G401 (cell line): Measurements from ENCODE around the gene FUT8. TPM values are rescaled to one million over a fixed set of nuclear protein-coding genes. Genes with fewer than 3 reads are reported as not detected.
"Not testable (repeated sequence)": the region's sequence is repeated elsewhere in the genome, so short reads cannot be mapped to it uniquely, and the experiment has no call there.

Experiments
- DNase-seq: peaks from one replicate; pipeline ENCODE4 v3.0.0-alpha.2; 2015; ENCODE audit warnings: low spot score
- in situ Hi-C: cut with HindIII; loops from 2 replicates; pipeline ENCODE4 v1.10.0; 2016; ENCODE audit warnings: low sequenced_read_pairs, mixed read lengths
- total RNA-seq: library from RNA; depleted of rRNA; stranded (reverse); fragments of >200 nt; shearing (Covaris generic); gene quantifications from 2 replicates; pipeline ENCODE4 v1.2.3, GENCODE V29; 2014

FUT8 gene
- total RNA-seq, 1 experiment from 2014 or later = 43.1 TPM

- in situ Hi-C loops = no loop called here
- no peak for DNase-seq
These were observed 172.7 kb downstream of the FUT8 start for GRCh38 chr14:65585216-65585615.

GRCh38 chr14:65588426-65589140 lies 176.1 kb downstream of the FUT8 start:
- in situ Hi-C loops = no loop called here
- DNase-seq = no peak

DNA sequence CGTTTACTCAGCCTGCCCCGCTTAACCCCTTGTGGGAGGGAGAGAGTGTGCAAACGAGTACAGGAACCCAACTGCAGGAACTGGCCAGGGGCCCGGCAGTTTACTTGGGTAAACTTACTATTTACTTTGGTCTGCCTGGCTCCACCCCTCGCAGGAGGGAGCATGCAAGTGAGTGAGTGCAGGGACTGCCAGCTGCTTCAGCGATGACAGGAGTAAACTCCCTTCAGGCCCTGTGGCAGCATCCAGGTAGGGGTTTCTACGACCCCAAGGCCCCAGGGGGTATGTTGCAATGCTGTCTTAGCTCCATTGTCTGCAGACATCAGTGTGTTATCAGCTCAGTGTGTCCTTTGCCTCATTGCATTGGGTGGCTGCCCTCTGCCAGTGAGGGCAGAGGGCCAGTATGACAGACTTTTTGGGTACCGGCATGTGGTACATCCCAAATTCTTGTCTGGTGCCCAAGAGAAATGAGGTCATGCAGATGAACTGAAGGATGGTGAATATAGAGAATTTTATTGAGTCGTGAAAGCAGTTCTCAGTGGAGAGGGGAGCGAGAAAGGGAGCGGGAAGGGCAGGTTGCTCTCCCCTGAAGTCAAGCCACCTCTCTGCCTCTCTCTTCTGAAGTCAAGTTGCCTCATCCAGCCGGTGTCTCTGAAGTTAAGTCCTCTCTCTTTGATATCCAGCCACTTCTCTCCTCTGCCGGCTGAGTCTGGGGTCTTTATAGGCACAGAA lies 181.8 kb downstream of the FUT8 start:
- DNase-seq = peak; percentile 97
- in situ Hi-C loops = no loop called here

DNA sequence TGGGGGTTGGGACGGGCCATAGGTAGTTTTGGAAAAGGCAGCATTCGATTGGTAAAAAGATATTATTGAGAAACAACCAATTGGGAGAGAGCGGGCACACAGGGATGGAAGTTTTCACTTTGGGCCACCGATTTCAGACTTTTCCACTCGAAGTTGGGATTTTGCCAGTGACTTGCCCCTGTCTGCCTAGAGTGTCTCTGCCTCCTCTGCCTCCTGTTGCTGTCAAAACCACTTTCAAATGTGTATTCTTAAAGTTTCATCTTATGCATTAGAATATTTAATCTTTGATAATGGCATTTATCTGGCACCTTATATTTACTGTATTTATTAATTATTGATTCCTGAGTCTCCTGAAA lies 182.3 kb downstream of the FUT8 start:
- peak; percentile 56 for DNase-seq
- in situ Hi-C loops = no loop called here

DNA sequence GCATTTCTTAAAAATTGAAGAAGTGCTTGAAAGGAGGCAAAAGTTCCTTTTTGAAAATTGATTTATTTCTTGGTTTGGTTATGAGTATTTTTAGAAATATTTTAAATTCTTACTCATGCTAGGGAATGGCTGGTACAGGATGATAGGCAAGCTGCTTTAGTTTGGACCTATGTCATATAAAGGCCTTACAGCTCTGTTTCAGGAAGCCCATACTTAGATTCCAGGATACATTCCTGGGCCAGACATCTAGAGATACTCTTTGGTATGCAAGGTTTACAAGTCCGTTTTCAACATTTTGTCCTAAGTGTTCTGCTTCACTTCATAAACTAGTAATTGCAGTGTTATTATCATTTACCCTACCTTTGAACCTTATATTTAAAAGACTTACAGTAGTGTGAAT lies 186.8 kb downstream of the FUT8 start:
- in situ Hi-C loops = no loop called here
- DNase-seq = no peak

GRCh38 chr14:65600742-65601141 lies 188.2 kb downstream of the FUT8 start:
- in situ Hi-C loops = no loop called here
- DNase-seq = no peak

- DNase-seq = no peak
- in situ Hi-C loops = no loop called here
These were observed 192.0 kb downstream of the FUT8 start for GRCh38 chr14:65604535-65604934.

DNA sequence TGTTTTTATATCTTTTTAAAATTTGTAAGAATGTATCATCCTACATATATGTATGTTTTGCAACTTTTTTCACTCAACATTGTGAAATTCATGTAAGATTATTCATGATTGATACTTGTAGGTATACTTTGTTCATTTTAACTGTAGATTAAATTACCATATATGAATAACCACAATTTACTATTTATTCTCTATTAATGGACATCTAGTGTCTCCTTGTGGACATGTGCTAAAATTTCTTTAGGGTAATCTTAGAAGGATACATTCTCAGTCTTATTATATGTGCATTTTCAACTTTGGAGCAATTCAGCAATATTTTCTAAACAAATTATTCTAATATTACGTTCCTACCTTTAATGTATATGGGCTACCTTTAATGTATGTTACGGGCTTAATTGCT lies 192.4 kb downstream of the FUT8 start:
- in situ Hi-C loops = no loop called here

DNA sequence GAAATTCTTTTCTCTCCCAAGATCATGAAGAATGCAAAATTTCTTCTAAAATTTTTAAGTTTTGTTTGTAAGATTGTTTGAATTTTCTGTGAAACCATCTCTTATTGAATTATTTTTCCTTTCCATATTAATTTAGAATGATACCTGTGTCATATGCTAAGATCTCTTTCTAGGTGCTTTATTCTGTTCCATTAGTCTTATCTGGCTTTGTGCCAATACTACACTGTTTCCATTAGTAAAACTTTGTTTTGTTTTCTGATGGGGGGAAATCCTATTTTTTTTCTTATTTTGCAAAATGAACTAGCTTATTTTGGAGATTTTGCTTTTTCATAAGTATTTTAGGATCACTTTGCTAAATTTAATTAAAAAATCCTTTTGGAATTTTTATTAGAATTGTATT lies 193.9 kb downstream of the FUT8 start:
- no peak for DNase-seq
- in situ Hi-C loops = no loop called here

More for the DNA sequence above, 192.4 kb downstream of the FUT8 start:
- no peak for DNase-seq

GRCh38 chr14:65613131-65613650 lies 200.7 kb downstream of the FUT8 start:
- in situ Hi-C loops = no loop called here
- no peak for DNase-seq

- in situ Hi-C loops = no loop called here
These were observed 206.5 kb downstream of the FUT8 start for GRCh38 chr14:65618996-65619395.

GRCh38 chr14:65620195-65620594 lies 207.7 kb downstream of the FUT8 start:
- in situ Hi-C loops = no loop called here
- no peak for DNase-seq

More at GRCh38 chr14:65618996-65619395, 206.5 kb downstream of the FUT8 start:
- DNase-seq = no peak

DNA sequence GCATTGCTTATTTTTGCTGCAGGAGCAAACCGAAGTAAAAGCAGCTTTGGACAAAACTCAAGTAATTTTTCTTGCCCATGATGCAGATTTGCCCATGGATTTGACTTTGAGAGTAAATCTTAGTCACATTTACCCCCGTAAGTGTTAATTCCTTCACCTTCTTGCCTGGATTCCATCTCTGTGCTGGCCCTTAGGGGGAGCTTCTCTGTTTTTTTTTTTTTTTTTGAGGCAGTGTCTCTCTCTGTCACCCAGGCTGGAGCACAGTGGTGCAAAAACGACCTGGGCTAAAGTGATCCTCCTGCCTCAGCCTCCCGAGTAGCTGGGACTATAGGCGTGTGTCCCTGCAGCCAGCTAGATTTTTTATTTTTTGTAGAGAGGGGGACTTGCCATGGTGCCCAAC lies 210.2 kb downstream of the FUT8 start:
- DNase-seq = no peak
- in situ Hi-C loops = no loop called here

DNA sequence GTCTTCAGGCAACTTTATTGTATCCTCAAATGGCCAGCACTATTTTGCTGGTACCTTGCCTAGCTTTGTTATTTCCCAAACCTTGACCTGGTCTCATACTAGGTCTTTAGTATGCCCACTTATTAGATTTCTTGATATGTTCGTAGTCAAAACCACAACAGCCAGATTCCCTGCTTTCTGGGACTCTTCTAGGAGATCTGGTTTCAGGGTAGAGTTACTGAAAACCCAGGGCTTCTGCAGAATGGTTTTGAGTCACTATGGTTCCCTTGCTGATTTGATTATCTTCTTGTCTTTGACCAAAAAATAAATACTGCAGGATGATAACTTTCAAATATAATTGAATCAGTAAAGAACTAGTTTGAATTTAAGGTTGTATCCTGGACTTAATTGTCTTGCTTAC lies 211.2 kb downstream of the FUT8 start:
- no peak for DNase-seq
- in situ Hi-C loops = no loop called here

- no peak for DNase-seq
- in situ Hi-C loops = no loop called here
These were observed 214.8 kb downstream of the FUT8 start for GRCh38 chr14:65627315-65627714.

- DNase-seq = no peak
- in situ Hi-C loops = no loop called here
These were observed 216.1 kb downstream of the FUT8 start for GRCh38 chr14:65628664-65629063.

- in situ Hi-C loops = no loop called here
- DNase-seq = no peak
These were observed 218.5 kb downstream of the FUT8 start for GRCh38 chr14:65631040-65631439.

DNA sequence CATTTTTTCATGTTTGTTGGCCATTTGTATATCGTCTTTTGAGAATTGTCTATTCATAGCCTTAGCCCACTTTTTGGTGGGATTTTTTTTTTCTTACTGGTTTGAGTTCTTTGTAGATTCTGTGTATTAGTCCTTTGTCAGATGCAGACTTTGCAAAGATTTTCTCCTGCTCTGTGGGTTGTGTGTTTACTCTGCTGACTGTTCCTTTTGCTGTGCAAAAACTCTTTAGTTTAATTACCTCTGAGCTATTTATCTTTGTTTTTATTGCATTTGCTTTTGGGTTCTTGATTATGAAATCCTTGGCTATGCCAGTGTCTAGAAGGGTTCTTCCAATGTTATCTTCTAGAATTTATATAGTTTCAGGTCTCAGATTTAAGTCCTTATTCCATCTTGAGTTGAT lies 220.0 kb downstream of the FUT8 start:
- DNase-seq = no peak
- in situ Hi-C loops = no loop called here

GRCh38 chr14:65633666-65634065 lies 221.1 kb downstream of the FUT8 start:
- DNase-seq, in situ Hi-C loops: not testable (repeated sequence)

DNA sequence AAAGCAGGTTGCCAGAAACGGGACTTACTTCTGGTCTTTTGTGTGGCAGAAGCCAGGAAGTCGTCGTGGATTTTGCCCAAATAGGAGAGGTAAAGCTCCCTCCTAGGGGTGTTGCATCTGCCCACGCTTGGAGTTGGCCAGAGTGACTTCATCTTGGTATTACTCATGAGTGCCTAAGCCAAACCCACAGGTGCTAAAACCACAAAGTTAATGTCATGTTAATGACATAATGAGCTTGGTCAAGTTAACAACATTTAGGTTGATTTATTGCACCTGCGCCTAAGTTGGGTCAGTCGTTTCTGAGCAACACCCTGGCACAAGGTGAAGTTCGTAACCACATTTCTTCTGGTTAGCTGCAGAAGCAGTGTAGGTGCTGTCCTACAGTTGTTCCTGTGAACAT lies 225.2 kb downstream of the FUT8 start:
- DNase-seq = peak; percentile 37

GRCh38 chr14:65639216-65639615 lies 226.7 kb downstream of the FUT8 start:
- in situ Hi-C loops = no loop called here
- no peak for DNase-seq

More for the DNA sequence above, 225.2 kb downstream of the FUT8 start:
- in situ Hi-C loops = no loop called here
